Measurements from ENCODE around the gene TIMM17B. TPM values are rescaled to one million over a fixed set of nuclear protein-coding genes. Genes with fewer than 3 reads are reported as not detected.
"Not testable (repeated sequence)": the region's sequence is repeated elsewhere in the genome, so short reads cannot be mapped to it uniquely, and the experiment has no call there.

The TIMM17B gene
- total RNA-seq, 1 donor from 2014 or later = 95.7 TPM

- H3K9me3 Mint-ChIP-seq = no peaks in the 10 kb centered on the region
These were observed 5.9 kb downstream of the TIMM17B start for GRCh38 chrX:48891402-48892288.

GRCh38 chrX:48890934-48891401 lies 6.6 kb downstream of the TIMM17B start:
- DNase-seq (ENCODE audit: low read depth, low spot score) = no peak
- Mint-ChIP-seq H3K27me3 (ENCODE audit: low read depth) (peaks cover 2% of the 10 kb centered on the region), H3K4me1 (peaks cover 18% of the 10 kb centered on the region), H3K9me3 (no peaks in the 10 kb centered on the region), H3K4me3 (peak overlapping the region; percentile 79), H3K36me3 (ENCODE audit: low read depth) (peaks cover 5% of the 10 kb centered on the region), H3K27ac (ENCODE audit: unreplicated experiment) (no peak overlapping the region)
- no peak for TF ChIP-seq CTCF (conservative IDR thresholded peaks at IDR 0.05)

More at GRCh38 chrX:48891402-48892288, 5.9 kb downstream of the TIMM17B start:
- TF ChIP-seq CTCF (conservative IDR thresholded peaks at IDR 0.05) = peak; percentile 62
- H3K27me3 Mint-ChIP-seq (ENCODE audit: low read depth) = peaks cover 2% of the 10 kb centered on the region
- DNase-seq (ENCODE audit: low read depth, low spot score) = peak; percentile 61
- H3K27ac Mint-ChIP-seq (ENCODE audit: unreplicated experiment) = no peak overlapping the region
- peak overlapping the region; percentile 85 for H3K4me3 Mint-ChIP-seq
- H3K36me3 Mint-ChIP-seq (ENCODE audit: low read depth) = peaks cover 5% of the 10 kb centered on the region
- peaks cover 21% of the 10 kb centered on the region for H3K4me1 Mint-ChIP-seq

GRCh38 chrX:48890296-48890925 lies 7.2 kb downstream of the TIMM17B start:
- TF ChIP-seq CTCF (conservative IDR thresholded peaks at IDR 0.05) = no peak
- Mint-ChIP-seq H3K36me3 (ENCODE audit: low read depth) (peaks cover 5% of the 10 kb centered on the region), H3K27me3 (ENCODE audit: low read depth) (peaks cover 2% of the 10 kb centered on the region), H3K4me3 (peak overlapping the region; percentile 79), H3K4me1 (peaks cover 16% of the 10 kb centered on the region), H3K9me3 (no peaks in the 10 kb centered on the region), H3K27ac (ENCODE audit: unreplicated experiment) (no peak overlapping the region)
- no peak for DNase-seq (ENCODE audit: low read depth, low spot score)

- not testable (repeated sequence) for H3K27me3 Mint-ChIP-seq (ENCODE audit: low read depth); DNase-seq (ENCODE audit: low read depth, low spot score); H3K27ac Mint-ChIP-seq (ENCODE audit: unreplicated experiment); H3K4me3 Mint-ChIP-seq; H3K4me1 Mint-ChIP-seq; H3K9me3 Mint-ChIP-seq; H3K36me3 Mint-ChIP-seq (ENCODE audit: low read depth)
These were observed 11.0 kb downstream of the TIMM17B start for GRCh38 chrX:48886586-48886985.

- TF ChIP-seq CTCF (conservative IDR thresholded peaks at IDR 0.05) = no peak
- Mint-ChIP-seq H3K4me3 (peak overlapping the region; percentile 31), H3K36me3 (ENCODE audit: low read depth) (peaks cover 2% of the 10 kb centered on the region), H3K9me3 (no peaks in the 10 kb centered on the region), H3K4me1 (no peaks in the 10 kb centered on the region), H3K27ac (ENCODE audit: unreplicated experiment) (no peak overlapping the region), H3K27me3 (ENCODE audit: low read depth) (peaks cover 3% of the 10 kb centered on the region)
- no peak for DNase-seq (ENCODE audit: low read depth, low spot score)
These were observed 13.8 kb downstream of the TIMM17B start for GRCh38 chrX:48883729-48884128.

GRCh38 chrX:48876944-48877343 lies 20.6 kb downstream of the TIMM17B start:
- not testable (repeated sequence) for H3K36me3 Mint-ChIP-seq (ENCODE audit: low read depth); H3K4me3 Mint-ChIP-seq; H3K27ac Mint-ChIP-seq (ENCODE audit: unreplicated experiment); H3K27me3 Mint-ChIP-seq (ENCODE audit: low read depth); H3K9me3 Mint-ChIP-seq; DNase-seq (ENCODE audit: low read depth, low spot score); H3K4me1 Mint-ChIP-seq

GRCh38 chrX:48872017-48872416 lies 25.6 kb downstream of the TIMM17B start:
- H3K4me1 Mint-ChIP-seq; H3K27ac Mint-ChIP-seq (ENCODE audit: unreplicated experiment); H3K4me3 Mint-ChIP-seq; DNase-seq (ENCODE audit: low read depth, low spot score); H3K9me3 Mint-ChIP-seq; H3K36me3 Mint-ChIP-seq (ENCODE audit: low read depth): not testable (repeated sequence)
- H3K27me3 Mint-ChIP-seq (ENCODE audit: low read depth) = peaks cover 13% of the 10 kb centered on the region

All from neural crest cell (in vitro differentiated cells).